ENCODE measurements around the gene NBEA.

The NBEA gene

GRCh38 chr13:35449821-35450220 lies 507.8 kb downstream of the NBEA start:
- Histone ChIP-seq H3K4me2 (ENCODE audit: low read length) (no peak overlapping the region), H3K79me1 (ENCODE audit: low read length) (no peaks in the 10 kb centered on the region), H4K91ac (ENCODE audit: low read depth, low read length) (no peak overlapping the region), H3K23ac (ENCODE audit: low read length) (no peak overlapping the region), H2BK120ac (ENCODE audit: insufficient read depth, low read length, poor library complexity) (no peak overlapping the region), H3K4ac (ENCODE audit: low read depth, low read length) (no peak overlapping the region), H2AFZ (ENCODE audit: insufficient read depth, low read length, poor library complexity) (no peak overlapping the region), H4K12ac (ENCODE audit: low read depth, low read length) (no peak overlapping the region), H3K18ac (ENCODE audit: low read length) (no peak overlapping the region), H2BK12ac (ENCODE audit: low read length) (no peak overlapping the region), H2AK5ac (ENCODE audit: low read length) (no peak overlapping the region), H3K27me3 (ENCODE audit: insufficient read depth, low read length) (no peaks in the 10 kb centered on the region), H3K4me3 (ENCODE audit: low read depth, low read length) (no peak overlapping the region), H3K27ac (ENCODE audit: low read depth, low read length) (no peak overlapping the region), H3K9ac (ENCODE audit: low read length) (no peak overlapping the region), H3K79me2 (ENCODE audit: control insufficient read depth, insufficient read depth, low read length, poor library complexity) (no peaks in the 10 kb centered on the region), H4K8ac (ENCODE audit: low read depth, low read length) (no peak overlapping the region), H3K14ac (ENCODE audit: low read length) (no peak overlapping the region), H3K36me3 (ENCODE audit: control insufficient read depth in 1 of 2, insufficient read depth in 2 of 2, low read length in 2 of 2) (no peaks in the 10 kb centered on the region), H3K9me3 (ENCODE audit: insufficient read depth, low read depth, low read length) (no peaks in the 10 kb centered on the region), H3K4me1 (ENCODE audit: control insufficient read depth in 1 of 2, insufficient read depth in 2 of 2, low read length in 2 of 2) (no peaks in the 10 kb centered on the region), H2BK5ac (ENCODE audit: low read depth, low read length, poor library complexity) (no peak overlapping the region)
- no CpG with 5 or more reads among the region's 2 CpGs for whole genome bisulfite sequencing (ENCODE audit: extremely low coverage, insufficient coverage, insufficient read length)
- no peak for DNase-seq

GRCh38 chr13:35455022-35455421 lies 513.0 kb downstream of the NBEA start:
- Histone ChIP-seq H2AFZ (ENCODE audit: insufficient read depth, low read length, poor library complexity) (no peak overlapping the region), H3K36me3 (ENCODE audit: control insufficient read depth in 1 of 2, insufficient read depth in 2 of 2, low read length in 2 of 2) (no peaks in the 10 kb centered on the region), H3K79me1 (ENCODE audit: low read length) (no peaks in the 10 kb centered on the region), H3K79me2 (ENCODE audit: control insufficient read depth, insufficient read depth, low read length, poor library complexity) (no peaks in the 10 kb centered on the region), H4K8ac (ENCODE audit: low read depth, low read length) (no peak overlapping the region), H3K4ac (ENCODE audit: low read depth, low read length) (no peak overlapping the region), H3K4me2 (ENCODE audit: low read length) (no peak overlapping the region), H2BK120ac (ENCODE audit: insufficient read depth, low read length, poor library complexity) (no peak overlapping the region), H3K9ac (ENCODE audit: low read length) (no peak overlapping the region), H3K18ac (ENCODE audit: low read length) (no peak overlapping the region), H3K23ac (ENCODE audit: low read length) (no peak overlapping the region), H4K91ac (ENCODE audit: low read depth, low read length) (no peak overlapping the region), H3K27me3 (ENCODE audit: insufficient read depth, low read length) (no peaks in the 10 kb centered on the region), H2AK5ac (ENCODE audit: low read length) (no peak overlapping the region), H2BK12ac (ENCODE audit: low read length) (no peak overlapping the region), H4K12ac (ENCODE audit: low read depth, low read length) (no peak overlapping the region), H3K14ac (ENCODE audit: low read length) (no peak overlapping the region), H3K4me1 (ENCODE audit: control insufficient read depth in 1 of 2, insufficient read depth in 2 of 2, low read length in 2 of 2) (no peaks in the 10 kb centered on the region), H3K4me3 (ENCODE audit: low read depth, low read length) (no peak overlapping the region), H2BK5ac (ENCODE audit: low read depth, low read length, poor library complexity) (no peak overlapping the region), H3K27ac (ENCODE audit: low read depth, low read length) (no peak overlapping the region), H3K9me3 (ENCODE audit: insufficient read depth, low read depth, low read length) (no peaks in the 10 kb centered on the region)
- DNase-seq: no peak
- no CpG with 5 or more reads among the region's 1 CpG for WGBS (ENCODE audit: extremely low coverage, insufficient coverage, insufficient read length)

GRCh38 chr13:35457258-35457657 lies 515.2 kb downstream of the NBEA start:
- H3K36me3 ChIP-seq (ENCODE audit: control insufficient read depth in 1 of 2, insufficient read depth in 2 of 2, low read length in 2 of 2): no peaks in the 10 kb centered on the region
- no peak overlapping the region for H3K4ac ChIP-seq (ENCODE audit: low read depth, low read length)
- H3K9me3 ChIP-seq (ENCODE audit: insufficient read depth, low read depth, low read length): no peaks in the 10 kb centered on the region
- H2AK5ac ChIP-seq (ENCODE audit: low read length): no peak overlapping the region
- no peak overlapping the region for H4K12ac ChIP-seq (ENCODE audit: low read depth, low read length)
- H3K9ac ChIP-seq (ENCODE audit: low read length): no peak overlapping the region
- no peak overlapping the region for H3K4me3 ChIP-seq (ENCODE audit: low read depth, low read length)
- no peak overlapping the region for H2AFZ ChIP-seq (ENCODE audit: insufficient read depth, low read length, poor library complexity)
- H2BK12ac ChIP-seq (ENCODE audit: low read length): no peak overlapping the region
- H3K23ac ChIP-seq (ENCODE audit: low read length): no peak overlapping the region
- no peak overlapping the region for H3K27ac ChIP-seq (ENCODE audit: low read depth, low read length)
- no peak overlapping the region for H2BK5ac ChIP-seq (ENCODE audit: low read depth, low read length, poor library complexity)
- H3K14ac ChIP-seq (ENCODE audit: low read length): no peak overlapping the region
- H2BK120ac ChIP-seq (ENCODE audit: insufficient read depth, low read length, poor library complexity): no peak overlapping the region
- H4K8ac ChIP-seq (ENCODE audit: low read depth, low read length): no peak overlapping the region
- no CpG with 5 or more reads among the region's 3 CpGs for WGBS (ENCODE audit: extremely low coverage, insufficient coverage, insufficient read length)
- no peaks in the 10 kb centered on the region for H3K27me3 ChIP-seq (ENCODE audit: insufficient read depth, low read length)
- H4K91ac ChIP-seq (ENCODE audit: low read depth, low read length): no peak overlapping the region
- DNase-seq: no peak
- no peaks in the 10 kb centered on the region for H3K79me2 ChIP-seq (ENCODE audit: control insufficient read depth, insufficient read depth, low read length, poor library complexity)
- no peak overlapping the region for H3K18ac ChIP-seq (ENCODE audit: low read length)
- no peak overlapping the region for H3K4me2 ChIP-seq (ENCODE audit: low read length)
- H3K79me1 ChIP-seq (ENCODE audit: low read length): no peaks in the 10 kb centered on the region
- no peaks in the 10 kb centered on the region for H3K4me1 ChIP-seq (ENCODE audit: control insufficient read depth in 1 of 2, insufficient read depth in 2 of 2, low read length in 2 of 2)

GRCh38 chr13:35460061-35460460 lies 518.0 kb downstream of the NBEA start:
- no peaks in the 10 kb centered on the region for H3K36me3 ChIP-seq (ENCODE audit: control insufficient read depth in 1 of 2, insufficient read depth in 2 of 2, low read length in 2 of 2)
- H3K79me2 ChIP-seq (ENCODE audit: control insufficient read depth, insufficient read depth, low read length, poor library complexity): no peaks in the 10 kb centered on the region
- H3K18ac ChIP-seq (ENCODE audit: low read length): no peak overlapping the region
- no peaks in the 10 kb centered on the region for H3K4me1 ChIP-seq (ENCODE audit: control insufficient read depth in 1 of 2, insufficient read depth in 2 of 2, low read length in 2 of 2)
- H2AFZ ChIP-seq (ENCODE audit: insufficient read depth, low read length, poor library complexity): no peak overlapping the region
- no peak overlapping the region for H2BK120ac ChIP-seq (ENCODE audit: insufficient read depth, low read length, poor library complexity)
- no peak for DNase-seq
- no peak overlapping the region for H3K23ac ChIP-seq (ENCODE audit: low read length)
- H2BK12ac ChIP-seq (ENCODE audit: low read length): no peak overlapping the region
- H4K12ac ChIP-seq (ENCODE audit: low read depth, low read length): no peak overlapping the region
- no peak overlapping the region for H2BK5ac ChIP-seq (ENCODE audit: low read depth, low read length, poor library complexity)
- H3K79me1 ChIP-seq (ENCODE audit: low read length): no peaks in the 10 kb centered on the region
- no peak overlapping the region for H3K4ac ChIP-seq (ENCODE audit: low read depth, low read length)
- no peak overlapping the region for H3K4me3 ChIP-seq (ENCODE audit: low read depth, low read length)
- no peak overlapping the region for H3K4me2 ChIP-seq (ENCODE audit: low read length)
- no peak overlapping the region for H4K8ac ChIP-seq (ENCODE audit: low read depth, low read length)
- H2AK5ac ChIP-seq (ENCODE audit: low read length): no peak overlapping the region
- H4K91ac ChIP-seq (ENCODE audit: low read depth, low read length): no peak overlapping the region
- no peaks in the 10 kb centered on the region for H3K27me3 ChIP-seq (ENCODE audit: insufficient read depth, low read length)
- no peak overlapping the region for H3K9ac ChIP-seq (ENCODE audit: low read length)
- no peak overlapping the region for H3K14ac ChIP-seq (ENCODE audit: low read length)
- H3K9me3 ChIP-seq (ENCODE audit: insufficient read depth, low read depth, low read length): no peaks in the 10 kb centered on the region
- H3K27ac ChIP-seq (ENCODE audit: low read depth, low read length): no peak overlapping the region
- WGBS (ENCODE audit: extremely low coverage, insufficient coverage, insufficient read length): no CpG with 5 or more reads among the region's 2 CpGs
